Stimulated activated naive CD8-positive, alpha-beta T cell treated with anti-CD3 and anti-CD28 coated beads, Interleukin-15, Interleukin-2, amounts not matched to agents 100 ng/mL and 50 ng/mL, for 24 hours (primary cell): ENCODE results near the gene HDAC2.

ENCODE experiments used
- H3K27ac Mint-ChIP-seq: one replicate; pipeline ENCODE4 v1.8.0; 2021; ENCODE audit warnings: mild to moderate bottlenecking, mixed read lengths
- H3K27me3 Mint-ChIP-seq: one replicate; pipeline ENCODE4 v1.8.0; 2021; ENCODE audit warnings: mixed read lengths
- H3K36me3 Mint-ChIP-seq: one replicate; pipeline ENCODE4 v1.8.0; 2021; ENCODE audit warnings: low read depth, mixed read lengths
- H3K4me1 Mint-ChIP-seq: one replicate; pipeline ENCODE4 v1.8.0; 2021; ENCODE audit warnings: low read depth, mixed read lengths
- H3K4me3 Mint-ChIP-seq: one replicate; pipeline ENCODE4 v1.8.0; 2021; ENCODE audit warnings: mild to moderate bottlenecking, mixed read lengths
- H3K9me3 Mint-ChIP-seq: one replicate; pipeline ENCODE4 v1.8.0; 2021; ENCODE audit warnings: mixed read lengths

The HDAC2 gene

DNA sequence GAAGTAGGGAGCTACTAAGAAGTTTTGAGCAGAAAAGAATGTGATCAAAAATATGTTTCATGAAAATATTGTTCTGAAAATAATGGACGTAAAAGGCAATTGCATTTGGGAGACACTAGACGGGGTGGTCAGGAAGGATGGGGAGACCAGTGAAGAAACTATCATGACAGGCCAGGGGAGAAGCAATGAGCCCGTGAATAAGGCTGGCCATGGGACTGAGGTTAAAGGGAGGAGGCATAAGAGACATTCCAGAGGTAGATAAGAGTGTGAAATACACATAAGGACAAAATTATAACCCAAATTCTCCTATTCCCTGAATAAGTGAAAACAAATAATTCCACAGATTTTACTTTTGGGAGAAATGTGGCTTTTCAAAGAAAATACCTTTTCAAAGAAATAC, 62.1 kb downstream of the HDAC2 start:
- Mint-ChIP-seq H3K27me3 (peaks cover 11% of the 10 kb centered on the region), H3K36me3 (no peaks in the 10 kb centered on the region), H3K4me3 (no peak overlapping the region), H3K9me3 (no peaks in the 10 kb centered on the region), H3K27ac (no peak overlapping the region), H3K4me1 (peaks cover 3% of the 10 kb centered on the region)

DNA sequence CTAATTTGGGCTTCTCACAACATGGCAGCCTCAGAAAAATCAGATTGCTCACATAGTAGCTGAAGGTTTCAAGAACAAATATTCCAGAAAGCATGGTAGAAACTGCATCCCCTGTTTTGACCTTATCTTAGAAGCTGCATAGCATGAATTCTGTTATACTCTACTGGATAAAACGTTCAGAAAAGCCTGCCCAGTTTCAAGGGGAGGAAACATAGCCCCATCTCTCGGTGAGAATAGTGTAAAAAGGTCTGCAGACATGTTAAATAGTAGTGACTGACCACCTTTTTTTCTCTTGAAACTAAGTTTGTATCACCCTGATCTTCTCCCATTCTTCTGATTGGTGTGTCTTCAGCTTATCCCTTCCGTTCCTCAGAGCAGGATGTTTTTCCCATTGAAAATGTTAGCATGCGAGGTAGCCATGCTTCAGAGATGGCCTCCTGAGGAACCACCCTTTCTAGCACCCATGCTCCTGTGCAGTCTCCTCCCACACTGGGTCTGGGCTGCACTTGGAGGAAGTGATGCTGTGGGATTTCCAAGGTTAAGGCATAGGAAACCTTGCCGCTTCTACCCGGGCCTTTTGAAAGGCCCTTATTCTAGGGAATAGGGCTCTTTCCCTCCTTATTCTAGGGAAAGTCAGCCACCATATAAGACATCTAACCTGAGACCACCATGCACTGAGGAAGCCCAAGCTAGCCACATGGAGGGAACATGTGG, 63.7 kb downstream of the HDAC2 start:
- Mint-ChIP-seq H3K9me3 (no peaks in the 10 kb centered on the region), H3K27ac (no peak overlapping the region), H3K36me3 (no peaks in the 10 kb centered on the region), H3K27me3 (peaks cover 11% of the 10 kb centered on the region), H3K4me1 (peaks cover 3% of the 10 kb centered on the region), H3K4me3 (no peak overlapping the region)

DNA sequence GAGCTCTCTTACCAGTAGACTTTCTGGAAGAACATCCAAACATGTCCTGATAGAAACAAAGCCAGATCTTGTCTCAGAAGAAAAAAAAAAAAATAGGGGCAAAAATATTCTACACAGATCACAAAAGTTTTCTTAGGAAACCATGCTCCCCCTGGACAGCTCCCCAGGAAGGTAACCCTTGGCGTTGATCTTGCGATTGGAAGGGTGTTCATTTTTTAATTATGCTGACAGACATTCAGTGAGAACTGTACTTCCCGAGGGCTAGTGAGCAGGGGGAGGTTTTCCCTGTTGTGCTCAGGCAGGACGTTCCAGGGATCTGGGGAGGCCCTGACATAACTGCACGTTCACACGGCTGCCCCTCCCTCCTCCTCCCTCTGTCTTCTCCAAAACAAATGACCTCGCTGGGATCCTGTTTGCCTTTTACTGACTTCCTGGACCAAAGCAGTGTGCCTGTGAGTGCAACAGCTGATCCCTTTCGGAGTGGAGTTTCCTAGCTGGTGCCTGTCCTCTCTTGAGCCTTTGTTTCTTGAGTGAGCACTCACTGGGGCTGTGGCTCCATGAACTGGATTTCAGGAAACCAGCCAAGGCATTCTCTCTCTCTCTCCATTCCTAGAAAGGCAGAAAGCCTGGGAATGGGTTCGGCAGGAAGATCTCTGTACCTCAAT, 67.2 kb downstream of the HDAC2 start:
- H3K36me3 Mint-ChIP-seq, result no peaks in the 10 kb centered on the region
- no peaks in the 10 kb centered on the region for H3K9me3 Mint-ChIP-seq
- no peak overlapping the region for H3K27ac Mint-ChIP-seq
- no peaks in the 10 kb centered on the region for H3K4me1 Mint-ChIP-seq
- no peak overlapping the region for H3K4me3 Mint-ChIP-seq
- peaks cover 2% of the 10 kb centered on the region for H3K27me3 Mint-ChIP-seq

DNA sequence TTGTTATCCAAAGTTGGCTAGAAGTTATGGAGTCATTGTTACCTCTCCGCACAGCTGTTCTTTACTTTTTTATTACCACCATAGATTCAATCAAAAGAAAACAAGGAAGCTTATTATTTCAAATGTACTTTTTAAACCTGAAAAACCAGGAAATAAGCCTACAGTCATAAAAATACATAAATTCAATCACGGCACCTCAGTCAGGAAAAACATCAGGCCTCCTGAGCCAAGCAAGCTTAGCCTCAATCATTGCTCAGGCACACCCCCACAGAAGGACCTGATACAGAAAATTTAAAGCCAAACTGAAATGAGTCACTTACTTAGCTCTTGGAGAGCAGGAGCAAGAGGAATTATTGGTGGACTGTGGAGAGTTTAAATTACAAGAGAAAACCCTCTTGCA, 69.5 kb downstream of the HDAC2 start:
- H3K27me3 Mint-ChIP-seq, result no peaks in the 10 kb centered on the region

DNA sequence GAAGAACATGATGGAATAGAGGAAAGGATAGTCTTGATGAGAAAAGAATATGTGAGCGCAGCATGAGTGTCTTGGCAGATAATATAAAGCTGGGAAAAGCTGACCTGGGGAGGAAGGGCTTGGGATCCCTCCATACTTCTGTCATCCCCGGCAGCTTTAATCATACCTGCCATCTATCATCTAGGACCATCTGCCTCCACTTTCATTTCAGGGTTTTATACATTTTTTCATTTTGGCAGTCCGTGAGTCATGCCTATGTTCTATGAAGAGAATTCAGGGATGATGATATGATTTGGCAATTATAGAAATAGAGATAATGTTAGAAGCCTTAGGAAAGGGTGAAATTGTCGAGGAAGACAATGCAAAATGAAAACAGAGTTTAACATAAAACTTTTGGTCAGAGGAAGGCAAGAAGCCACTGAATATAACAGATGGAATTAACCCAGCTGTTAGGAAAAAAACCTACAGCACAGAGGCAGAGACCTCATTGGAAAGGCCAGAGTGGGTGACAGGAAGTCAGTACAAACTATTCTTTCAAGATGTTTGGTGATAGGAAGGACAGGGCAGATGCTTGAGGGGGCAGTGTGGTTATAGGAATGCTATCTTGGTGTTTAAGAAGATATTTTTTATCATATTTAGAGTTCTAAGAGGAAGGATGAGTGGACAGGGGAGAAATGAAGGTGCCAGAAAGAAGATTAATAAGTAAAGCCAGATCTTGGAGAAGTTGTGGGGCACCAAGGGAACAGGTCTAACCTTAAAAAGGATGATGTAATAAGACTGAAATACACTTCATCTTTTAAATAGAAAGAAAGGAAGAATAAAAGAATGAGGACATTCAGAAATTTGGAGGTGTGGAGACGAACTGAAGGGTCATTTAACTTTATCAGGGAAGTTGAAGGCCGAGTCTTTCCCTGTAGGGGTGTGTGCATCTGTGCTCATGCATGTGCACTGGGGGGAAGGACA, 76.0 kb downstream of the HDAC2 start:
- Mint-ChIP-seq H3K27me3 (peaks cover 8% of the 10 kb centered on the region), H3K4me3 (no peak overlapping the region), H3K9me3 (peaks cover 3% of the 10 kb centered on the region), H3K36me3 (no peaks in the 10 kb centered on the region), H3K4me1 (no peaks in the 10 kb centered on the region), H3K27ac (no peak overlapping the region)

More for the DNA sequence above, 69.5 kb downstream of the HDAC2 start:
- no peaks in the 10 kb centered on the region for H3K4me1 Mint-ChIP-seq
- H3K27ac Mint-ChIP-seq, result no peak overlapping the region
- no peak overlapping the region for H3K4me3 Mint-ChIP-seq
- H3K9me3 Mint-ChIP-seq, result no peaks in the 10 kb centered on the region
- H3K36me3 Mint-ChIP-seq, result no peaks in the 10 kb centered on the region

DNA sequence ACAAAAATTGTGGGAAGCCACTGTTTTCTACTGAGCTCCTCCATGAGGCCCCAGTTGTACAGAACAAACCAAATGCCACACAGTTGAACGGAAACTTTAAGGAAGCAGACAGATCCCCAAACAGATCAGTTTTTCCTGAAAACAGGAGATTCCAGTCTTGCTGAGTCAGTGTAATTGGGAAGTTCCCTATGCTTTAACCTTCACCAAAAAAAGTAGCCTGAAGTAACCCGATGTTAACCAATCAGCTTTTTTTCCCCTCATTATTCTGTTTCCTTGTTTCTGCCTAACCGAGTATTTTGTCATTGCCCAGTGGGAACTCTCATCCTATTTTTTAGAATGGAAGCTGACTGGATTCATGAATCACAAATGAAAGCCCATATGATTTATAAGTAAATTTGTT, 77.1 kb downstream of the HDAC2 start:
- Mint-ChIP-seq H3K27ac (no peak overlapping the region), H3K27me3 (peaks cover 8% of the 10 kb centered on the region), H3K9me3 (peaks cover 3% of the 10 kb centered on the region), H3K4me1 (no peaks in the 10 kb centered on the region), H3K4me3 (no peak overlapping the region), H3K36me3 (no peaks in the 10 kb centered on the region)

DNA sequence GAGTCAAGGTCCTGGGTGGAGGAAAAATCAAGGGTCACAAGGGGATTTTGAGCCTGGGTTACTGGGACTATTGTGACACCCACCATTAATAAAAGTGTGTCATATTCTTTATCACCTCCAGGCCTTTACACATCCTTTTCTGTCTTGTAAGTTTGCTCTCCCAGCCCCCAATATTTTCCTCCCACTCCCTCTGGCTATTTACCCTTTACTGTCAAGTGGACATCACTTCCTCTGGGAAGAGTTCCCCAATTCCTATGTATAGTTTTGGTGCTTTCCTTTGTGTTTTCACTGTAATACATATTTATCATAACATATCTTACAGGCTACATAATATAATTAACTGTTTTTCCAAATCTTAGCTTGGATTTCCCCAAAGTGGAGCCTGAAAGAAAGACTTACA, 77.5 kb downstream of the HDAC2 start:
- H3K4me3 Mint-ChIP-seq, result no peak overlapping the region
- no peaks in the 10 kb centered on the region for H3K36me3 Mint-ChIP-seq
- peaks cover 9% of the 10 kb centered on the region for H3K27me3 Mint-ChIP-seq
- H3K4me1 Mint-ChIP-seq, result no peaks in the 10 kb centered on the region
- no peak overlapping the region for H3K27ac Mint-ChIP-seq
- peaks cover 3% of the 10 kb centered on the region for H3K9me3 Mint-ChIP-seq

DNA sequence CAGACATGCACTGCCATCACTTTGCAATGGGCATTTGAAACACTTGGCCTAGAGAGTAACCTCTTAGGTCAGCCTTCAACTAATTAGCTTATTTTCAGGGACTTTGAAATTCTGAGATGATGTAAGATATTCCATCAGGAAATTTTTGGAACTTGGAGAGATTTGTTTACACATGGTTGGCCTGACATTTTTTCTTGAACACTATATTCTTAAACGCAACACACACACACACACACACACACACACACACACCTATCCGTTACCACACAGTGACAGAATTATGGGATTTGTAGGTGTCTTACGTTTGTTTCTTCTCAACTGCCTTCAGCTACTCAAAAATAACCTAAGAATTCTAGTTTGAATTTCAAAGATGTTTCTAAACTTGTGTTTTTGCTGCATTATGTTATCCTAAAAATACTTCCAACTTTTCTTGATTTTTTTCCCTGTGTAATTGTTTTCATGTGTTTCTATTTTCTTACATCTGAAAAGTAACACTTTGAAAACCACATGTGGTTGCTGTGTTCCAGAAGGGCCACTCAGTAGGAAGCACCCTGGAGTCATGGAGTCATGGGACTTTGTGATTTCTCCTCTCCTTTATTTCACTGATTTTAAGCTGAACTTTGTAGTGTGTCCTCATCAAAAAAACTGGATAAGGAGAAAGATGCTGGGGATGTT, 81.9 kb downstream of the HDAC2 start:
- Mint-ChIP-seq H3K4me3 (no peak overlapping the region), H3K4me1 (no peaks in the 10 kb centered on the region), H3K9me3 (peaks cover 3% of the 10 kb centered on the region), H3K27me3 (peaks cover 10% of the 10 kb centered on the region), H3K27ac (no peak overlapping the region), H3K36me3 (no peaks in the 10 kb centered on the region)

DNA sequence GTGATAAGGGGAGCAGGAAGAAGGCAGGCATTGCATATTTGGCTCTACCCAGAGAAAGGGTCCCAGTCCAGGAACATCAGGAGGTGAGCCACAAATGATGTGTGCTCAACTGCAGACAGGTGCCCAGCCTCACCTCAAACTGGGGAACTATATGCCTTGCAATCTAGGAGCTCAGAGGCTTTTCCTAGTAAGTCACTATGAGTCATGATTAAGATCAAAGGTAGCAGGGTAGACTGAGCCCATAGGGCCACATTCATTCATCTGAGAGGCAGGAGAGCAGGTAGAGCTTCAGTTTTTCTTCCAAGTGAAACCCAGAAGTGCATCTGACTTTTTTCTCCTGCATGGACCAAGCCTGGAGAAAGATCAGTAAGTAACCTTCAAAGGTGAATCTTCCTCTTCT, 82.5 kb downstream of the HDAC2 start:
- no peak overlapping the region for H3K4me3 Mint-ChIP-seq
- H3K9me3 Mint-ChIP-seq, result peaks cover 3% of the 10 kb centered on the region
- H3K4me1 Mint-ChIP-seq, result no peaks in the 10 kb centered on the region
- H3K27me3 Mint-ChIP-seq, result peaks cover 8% of the 10 kb centered on the region
- no peak overlapping the region for H3K27ac Mint-ChIP-seq
- H3K36me3 Mint-ChIP-seq, result no peaks in the 10 kb centered on the region

DNA sequence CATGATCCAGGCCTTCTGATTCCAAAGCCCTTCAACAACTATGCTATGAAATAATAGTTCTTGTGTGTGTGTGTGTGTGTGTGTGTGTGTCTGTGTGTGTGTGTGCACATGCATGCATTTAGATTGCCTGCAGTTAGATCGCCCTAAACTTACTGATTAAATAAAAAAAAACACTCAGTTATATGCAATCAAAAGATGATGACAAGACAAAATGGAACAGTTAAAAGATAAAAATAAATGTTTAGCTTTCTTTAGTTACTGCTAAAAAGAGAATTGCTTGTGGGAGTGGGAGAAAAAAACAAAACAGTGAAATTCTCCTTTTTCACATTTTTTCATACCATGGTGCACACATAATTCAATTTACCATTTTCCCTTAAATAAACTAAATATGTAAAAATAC, 84.4 kb downstream of the HDAC2 start:
- H3K36me3 Mint-ChIP-seq, result no peaks in the 10 kb centered on the region
- no peaks in the 10 kb centered on the region for H3K9me3 Mint-ChIP-seq
- no peaks in the 10 kb centered on the region for H3K4me1 Mint-ChIP-seq
- H3K4me3 Mint-ChIP-seq, result no peak overlapping the region
- H3K27ac Mint-ChIP-seq, result no peak overlapping the region
- H3K27me3 Mint-ChIP-seq, result peaks cover 8% of the 10 kb centered on the region

DNA sequence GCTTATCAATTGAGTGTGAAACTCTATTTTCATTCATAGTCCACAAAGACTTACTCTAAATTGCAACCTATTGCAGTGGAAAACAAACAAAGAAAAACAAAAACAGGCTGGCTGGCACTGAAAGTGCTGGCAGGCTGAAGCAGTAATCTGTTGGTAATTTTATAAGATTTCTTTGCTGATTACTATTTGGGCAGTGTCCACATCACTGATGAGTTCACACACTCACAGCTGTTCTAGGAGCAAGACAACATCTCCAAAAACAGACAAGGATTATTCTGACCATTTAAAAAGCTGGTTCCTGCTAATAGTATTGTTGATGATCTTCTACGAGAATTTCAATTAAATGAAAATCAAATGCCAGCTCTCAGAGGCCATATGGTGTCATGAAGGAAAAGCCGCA, 86.9 kb downstream of the HDAC2 start:
- Mint-ChIP-seq H3K27me3 (peaks cover 19% of the 10 kb centered on the region), H3K36me3 (no peaks in the 10 kb centered on the region), H3K9me3 (no peaks in the 10 kb centered on the region), H3K4me3 (no peak overlapping the region), H3K4me1 (no peaks in the 10 kb centered on the region), H3K27ac (no peak overlapping the region)
